Testis (tissue), 2 donors: ENCODE measurements around the gene DPP9.

Experiments
- POLR2A ChIP-seq: fragments of 450-650 bp; IDR thresholded peaks from one replicate; pipeline ENCODE4 v1.6.1; 2017; ENCODE audit warnings: antibody characterized with exemption, mild to moderate bottlenecking, moderate library complexity
- TF ChIP-seq, protein P1 (sequence below), 3 experiments: fragments of 450-650 bp in 2 of 3; fragments of 200-600 bp in 1 of 3; sonication (generic) in 1 of 3; IDR thresholded peaks; one replicate each; pipeline ENCODE4 v1.5.1; 2016 to 2019; ENCODE audit warnings: antibody characterized with exemption in 3 of 3, mild to moderate bottlenecking in 2 of 3, moderate library complexity in 1 of 3

DNA sequence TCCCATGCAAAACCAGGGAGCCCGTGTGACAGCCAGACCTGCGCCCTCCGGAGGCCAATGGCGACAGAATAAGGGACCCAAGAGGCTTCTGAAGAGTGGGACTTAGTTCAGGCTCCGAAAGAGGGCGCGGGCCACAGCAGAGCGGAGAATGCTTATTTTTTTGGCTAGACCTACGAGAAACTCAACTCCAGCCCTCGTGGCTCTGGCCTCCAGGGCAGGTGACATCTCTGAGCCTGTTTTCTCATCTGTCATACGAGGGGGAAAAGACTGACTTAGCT, 23.0 kb downstream of the DPP9 start:
- TF ChIP-seq, protein P1, sequence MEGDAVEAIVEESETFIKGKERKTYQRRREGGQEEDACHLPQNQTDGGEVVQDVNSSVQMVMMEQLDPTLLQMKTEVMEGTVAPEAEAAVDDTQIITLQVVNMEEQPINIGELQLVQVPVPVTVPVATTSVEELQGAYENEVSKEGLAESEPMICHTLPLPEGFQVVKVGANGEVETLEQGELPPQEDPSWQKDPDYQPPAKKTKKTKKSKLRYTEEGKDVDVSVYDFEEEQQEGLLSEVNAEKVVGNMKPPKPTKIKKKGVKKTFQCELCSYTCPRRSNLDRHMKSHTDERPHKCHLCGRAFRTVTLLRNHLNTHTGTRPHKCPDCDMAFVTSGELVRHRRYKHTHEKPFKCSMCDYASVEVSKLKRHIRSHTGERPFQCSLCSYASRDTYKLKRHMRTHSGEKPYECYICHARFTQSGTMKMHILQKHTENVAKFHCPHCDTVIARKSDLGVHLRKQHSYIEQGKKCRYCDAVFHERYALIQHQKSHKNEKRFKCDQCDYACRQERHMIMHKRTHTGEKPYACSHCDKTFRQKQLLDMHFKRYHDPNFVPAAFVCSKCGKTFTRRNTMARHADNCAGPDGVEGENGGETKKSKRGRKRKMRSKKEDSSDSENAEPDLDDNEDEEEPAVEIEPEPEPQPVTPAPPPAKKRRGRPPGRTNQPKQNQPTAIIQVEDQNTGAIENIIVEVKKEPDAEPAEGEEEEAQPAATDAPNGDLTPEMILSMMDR (IDR thresholded peaks at IDR 0.05) = no peak
- no peak for TF ChIP-seq POLR2A
